Epidermal melanocyte (primary cell): ENCODE measurements around the gene RNF175.

Source experiments
- DNase-seq: peaks from one replicate; pipeline ENCODE4 v3.0.0; 2011; ENCODE audit warnings: low spot score; ENCODE audit not compliant: insufficient read length

RNF175 gene

GRCh38 chr4:153785910-153786721 is 26.3 kb upstream of the RNF175 start:
- peak; percentile 42 for DNase-seq

- no peak for DNase-seq
Measured at GRCh38 chr4:153784166-153784699, 24.4 kb upstream of the RNF175 start.

- no peak for DNase-seq
Measured at GRCh38 chr4:153782581-153782980, 22.8 kb upstream of the RNF175 start.

- no peak for DNase-seq
Measured at GRCh38 chr4:153781717-153782416, 22.0 kb upstream of the RNF175 start.

DNA sequence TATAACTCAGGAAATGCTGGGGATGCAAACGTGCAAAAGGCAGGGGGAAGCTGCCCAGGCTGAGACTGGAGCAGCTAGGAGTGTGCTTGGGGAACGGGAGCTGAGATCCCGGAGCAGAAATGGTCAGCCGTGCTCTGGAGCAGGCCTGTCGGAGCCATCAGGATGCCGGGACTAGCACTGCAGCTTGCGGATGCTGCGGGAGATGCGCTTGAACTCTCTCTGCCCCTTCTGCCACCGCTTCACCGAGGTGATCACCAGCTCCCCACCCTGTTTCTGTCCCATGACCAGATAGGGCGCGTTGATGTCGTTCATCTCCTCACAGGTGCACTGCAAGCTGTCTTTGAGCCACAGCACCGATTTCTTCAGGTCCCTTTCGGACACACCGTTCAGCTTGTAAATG is 21.5 kb upstream of the RNF175 start:
- DNase-seq = no peak

GRCh38 chr4:153780876-153781275 is 21.1 kb upstream of the RNF175 start:
- no peak for DNase-seq

- DNase-seq = no peak
Measured at GRCh38 chr4:153780221-153780620, 20.4 kb upstream of the RNF175 start.

GRCh38 chr4:153778383-153778782 is 18.6 kb upstream of the RNF175 start:
- DNase-seq = no peak

GRCh38 chr4:153777421-153777820 is 17.6 kb upstream of the RNF175 start:
- DNase-seq = no peak

- DNase-seq = no peak
Measured at GRCh38 chr4:153776601-153777000, 16.8 kb upstream of the RNF175 start.

- no peak for DNase-seq
Measured at GRCh38 chr4:153773236-153773690, 13.4 kb upstream of the RNF175 start.

GRCh38 chr4:153771046-153771445 is 11.2 kb upstream of the RNF175 start:
- no peak for DNase-seq

GRCh38 chr4:153766758-153767157 is 6.9 kb upstream of the RNF175 start:
- no peak for DNase-seq

GRCh38 chr4:153765894-153766293 is 6.1 kb upstream of the RNF175 start:
- no peak for DNase-seq

GRCh38 chr4:153764601-153765368 is 5.0 kb upstream of the RNF175 start:
- DNase-seq = no peak

GRCh38 chr4:153763404-153763803 is 3.6 kb upstream of the RNF175 start:
- no peak for DNase-seq

DNA sequence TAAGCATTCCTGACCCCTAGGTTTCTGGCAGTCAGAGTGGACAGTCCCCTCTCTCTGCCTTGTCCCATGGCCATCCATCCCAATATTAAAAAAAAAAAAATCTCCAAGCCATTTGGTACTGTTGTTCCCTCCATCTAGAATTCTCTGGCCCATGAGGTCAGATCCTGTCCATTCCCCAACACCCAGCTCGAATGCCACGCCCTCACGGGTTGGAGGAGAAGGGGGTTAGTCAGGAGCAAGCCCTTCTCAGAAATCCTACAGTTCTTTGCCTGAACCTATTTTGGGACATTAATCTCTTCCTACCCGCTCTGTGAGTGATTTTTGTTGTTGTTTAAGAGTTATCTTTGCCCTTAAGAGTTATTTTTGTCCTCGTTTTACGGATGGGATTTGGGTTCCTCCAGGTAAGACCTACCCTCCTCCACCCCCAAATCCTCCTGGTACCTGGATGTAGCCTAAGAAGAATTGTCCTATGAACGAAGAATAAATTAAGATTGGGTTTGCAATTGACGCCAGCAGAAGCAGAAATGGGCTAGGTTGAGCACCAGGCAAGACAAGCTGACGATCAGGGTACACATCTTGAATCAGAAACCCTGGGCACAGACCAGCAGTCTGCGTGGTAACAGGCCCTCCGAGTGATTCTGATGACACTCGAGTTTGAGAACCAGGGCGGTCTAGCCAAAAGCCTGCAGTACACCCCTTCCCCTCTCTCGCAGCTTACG is 977 bp downstream of the RNF175 start:
- no peak for DNase-seq

GRCh38 chr4:153758136-153758535 is 1.7 kb downstream of the RNF175 start:
- DNase-seq = no peak

GRCh38 chr4:153757407-153757806 is 2.4 kb downstream of the RNF175 start:
- DNase-seq = no peak

- DNase-seq = no peak
Measured at GRCh38 chr4:153755186-153755585, 4.6 kb downstream of the RNF175 start.

DNA sequence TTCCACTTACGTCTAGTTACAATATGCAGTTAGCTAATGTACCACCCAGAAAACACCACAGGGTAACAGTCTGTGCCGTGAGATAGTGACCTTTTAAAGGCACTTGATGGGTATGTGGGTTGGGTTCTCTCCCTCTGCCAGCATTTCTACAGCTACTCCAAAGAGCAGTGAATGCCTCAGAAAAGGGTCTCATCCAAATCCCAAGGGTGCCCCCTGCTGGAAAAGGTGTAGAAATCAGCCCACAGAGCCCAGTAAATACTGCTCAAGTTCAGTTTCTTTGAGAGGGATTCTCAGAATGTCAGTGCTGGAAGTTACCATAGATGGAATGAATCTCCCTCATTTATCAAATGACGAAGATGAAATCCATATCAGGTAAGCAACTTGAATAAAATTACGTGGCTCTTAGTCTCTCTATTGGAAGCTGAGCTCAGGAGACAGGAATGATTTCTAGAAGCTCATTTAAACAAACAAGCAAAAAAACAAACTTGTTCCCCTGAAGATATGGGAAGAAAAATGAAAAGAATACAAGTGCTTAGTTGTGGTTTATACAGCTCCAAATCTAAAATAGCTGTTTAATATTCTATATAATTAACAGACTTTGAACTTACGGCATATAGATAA is 9.5 kb downstream of the RNF175 start:
- DNase-seq = peak; percentile 69
